Neural progenitor cell (in vitro differentiated cells): ENCODE results near the gene NINJ2.

Experiments
- EZH2phosphoT487 ChIP-seq: fragments of 200-600 bp; sonication (generic); IDR thresholded peaks from 2 replicates; pipeline ENCODE4 v1.6.1; 2017; ENCODE audit warnings: antibody characterized with exemption
- TF ChIP-seq, protein P1 (sequence below): fragments of 200-600 bp; sonication (generic); IDR thresholded peaks from 2 replicates; pipeline ENCODE4 v1.5.1; 2017; ENCODE audit warnings: antibody characterized with exemption, mild to moderate bottlenecking

DNA sequence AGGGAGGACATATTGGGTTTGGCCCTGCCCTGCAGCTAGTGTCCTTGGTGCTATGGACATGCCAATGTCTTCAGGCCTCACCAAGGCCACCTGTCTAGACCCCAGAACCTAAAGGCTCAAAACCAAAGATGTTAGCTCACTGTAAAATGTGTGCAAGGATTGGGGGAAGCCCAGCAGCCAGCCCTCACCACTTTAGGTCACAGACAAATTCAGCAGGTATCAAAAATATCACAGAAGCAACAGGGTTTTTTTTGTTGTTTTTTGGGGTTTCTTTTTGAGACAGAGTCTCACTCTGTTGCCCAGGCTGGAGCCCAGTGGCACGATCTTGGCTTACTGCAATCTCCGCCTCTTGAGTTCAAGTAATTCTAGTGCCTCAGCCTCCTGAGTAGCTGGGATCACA lies 29.0 kb upstream of the NINJ2 start:
- TF ChIP-seq, protein P1, sequence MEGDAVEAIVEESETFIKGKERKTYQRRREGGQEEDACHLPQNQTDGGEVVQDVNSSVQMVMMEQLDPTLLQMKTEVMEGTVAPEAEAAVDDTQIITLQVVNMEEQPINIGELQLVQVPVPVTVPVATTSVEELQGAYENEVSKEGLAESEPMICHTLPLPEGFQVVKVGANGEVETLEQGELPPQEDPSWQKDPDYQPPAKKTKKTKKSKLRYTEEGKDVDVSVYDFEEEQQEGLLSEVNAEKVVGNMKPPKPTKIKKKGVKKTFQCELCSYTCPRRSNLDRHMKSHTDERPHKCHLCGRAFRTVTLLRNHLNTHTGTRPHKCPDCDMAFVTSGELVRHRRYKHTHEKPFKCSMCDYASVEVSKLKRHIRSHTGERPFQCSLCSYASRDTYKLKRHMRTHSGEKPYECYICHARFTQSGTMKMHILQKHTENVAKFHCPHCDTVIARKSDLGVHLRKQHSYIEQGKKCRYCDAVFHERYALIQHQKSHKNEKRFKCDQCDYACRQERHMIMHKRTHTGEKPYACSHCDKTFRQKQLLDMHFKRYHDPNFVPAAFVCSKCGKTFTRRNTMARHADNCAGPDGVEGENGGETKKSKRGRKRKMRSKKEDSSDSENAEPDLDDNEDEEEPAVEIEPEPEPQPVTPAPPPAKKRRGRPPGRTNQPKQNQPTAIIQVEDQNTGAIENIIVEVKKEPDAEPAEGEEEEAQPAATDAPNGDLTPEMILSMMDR, result no peak
- TF ChIP-seq EZH2phosphoT487, result no peak
